ENCODE results near the gene SPON2. TPM values are rescaled to one million over a fixed set of nuclear protein-coding genes. Genes with fewer than 3 reads are reported as not detected.

Gene SPON2
- total RNA-seq, 1 experiment from 2014 or later = 2.3 TPM

DNA sequence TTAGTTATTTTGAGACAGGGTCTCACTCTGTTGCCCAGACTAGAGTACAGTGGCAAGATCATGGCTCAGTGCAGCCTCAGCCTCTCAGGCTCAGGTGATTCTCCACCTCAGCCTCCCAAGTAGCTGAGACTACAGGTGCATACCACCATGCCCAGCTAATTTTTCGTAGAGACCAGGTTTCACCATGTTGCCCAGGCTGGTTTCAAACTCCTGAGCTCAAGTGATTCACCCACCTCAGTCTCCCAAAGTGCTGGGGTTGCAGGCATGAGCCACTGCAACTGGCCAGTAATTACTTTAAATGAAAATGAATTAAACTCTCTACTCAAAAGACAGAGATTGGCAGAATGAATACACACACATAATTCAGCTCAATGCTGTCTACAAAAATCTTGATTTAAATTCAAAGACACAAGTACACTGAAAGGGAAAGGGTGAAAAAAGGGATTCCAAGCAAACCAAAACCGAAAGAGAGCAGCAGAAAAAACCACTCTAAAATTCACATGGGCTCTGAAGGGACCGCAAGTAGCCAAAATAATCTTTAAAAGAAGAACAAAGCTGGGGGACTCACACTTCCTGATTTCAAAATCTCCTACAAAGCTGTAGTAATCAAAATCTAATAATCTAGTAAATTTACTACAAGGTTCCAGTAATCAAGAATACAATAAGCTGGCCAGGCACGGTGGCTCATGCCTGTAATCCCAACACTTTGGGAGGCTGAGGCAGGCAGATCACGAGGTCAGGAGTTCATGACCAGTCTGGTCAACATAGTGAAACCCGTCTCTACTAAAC is 11.8 kb upstream of the SPON2 start:
- H4K5ac ChIP-seq (ENCODE audit: insufficient read length, low read depth, low read length) = no peak overlapping the region
- no peak overlapping the region for H2BK20ac ChIP-seq (ENCODE audit: low read depth, low read length, poor library complexity, severe bottlenecking)
- Mint-ChIP-seq H3K4me1 (no peaks in the 10 kb centered on the region), H3K9me3 (peaks cover 26 to 29% of the 10 kb centered on the region in 2 experiments), H3K4me3 (no peak overlapping the region), H3K27ac (no peak overlapping the region), H3K36me3 (ENCODE audit: insufficient read depth in 1 of 3, low read depth in 3 of 3) (peaks cover 2 to 4% (median 3%) of the 10 kb centered on the region in 3 experiments; a peak in 3 of 7 replicates), H3K27me3 (ENCODE audit: low read depth) (peaks cover 64% of the 10 kb centered on the region)
- H3K56ac ChIP-seq (ENCODE audit: insufficient read length, low read depth, low read length) = no peak overlapping the region
- H4K91ac ChIP-seq (ENCODE audit: insufficient read length, low read depth, low read length) = no peak overlapping the region
- no peak overlapping the region for H2BK12ac ChIP-seq (ENCODE audit: insufficient read length, low read depth, low read length)
- no peak overlapping the region for H3K27ac ChIP-seq (ENCODE audit: insufficient read length, low read depth, low read length)
- H4K20me1 ChIP-seq (ENCODE audit: control insufficient read depth, insufficient read depth, insufficient read length) = no peaks in the 10 kb centered on the region
- TF ChIP-seq, protein P1, sequence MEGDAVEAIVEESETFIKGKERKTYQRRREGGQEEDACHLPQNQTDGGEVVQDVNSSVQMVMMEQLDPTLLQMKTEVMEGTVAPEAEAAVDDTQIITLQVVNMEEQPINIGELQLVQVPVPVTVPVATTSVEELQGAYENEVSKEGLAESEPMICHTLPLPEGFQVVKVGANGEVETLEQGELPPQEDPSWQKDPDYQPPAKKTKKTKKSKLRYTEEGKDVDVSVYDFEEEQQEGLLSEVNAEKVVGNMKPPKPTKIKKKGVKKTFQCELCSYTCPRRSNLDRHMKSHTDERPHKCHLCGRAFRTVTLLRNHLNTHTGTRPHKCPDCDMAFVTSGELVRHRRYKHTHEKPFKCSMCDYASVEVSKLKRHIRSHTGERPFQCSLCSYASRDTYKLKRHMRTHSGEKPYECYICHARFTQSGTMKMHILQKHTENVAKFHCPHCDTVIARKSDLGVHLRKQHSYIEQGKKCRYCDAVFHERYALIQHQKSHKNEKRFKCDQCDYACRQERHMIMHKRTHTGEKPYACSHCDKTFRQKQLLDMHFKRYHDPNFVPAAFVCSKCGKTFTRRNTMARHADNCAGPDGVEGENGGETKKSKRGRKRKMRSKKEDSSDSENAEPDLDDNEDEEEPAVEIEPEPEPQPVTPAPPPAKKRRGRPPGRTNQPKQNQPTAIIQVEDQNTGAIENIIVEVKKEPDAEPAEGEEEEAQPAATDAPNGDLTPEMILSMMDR (conservative IDR thresholded peaks at IDR 0.05) = no peak
- H2AK5ac ChIP-seq (ENCODE audit: insufficient read length, low read length) = no peak overlapping the region
- H3T11ph ChIP-seq (ENCODE audit: low read length) = no peak overlapping the region
- no peak overlapping the region for H3K18ac ChIP-seq (ENCODE audit: insufficient read length, low read depth, low read length)
- no peak overlapping the region for H2AFZ ChIP-seq (ENCODE audit: low read length)
- no peaks in the 10 kb centered on the region for H3K79me2 ChIP-seq (ENCODE audit: insufficient read depth, low read length)
- no peaks in the 10 kb centered on the region for H3K4me1 ChIP-seq (ENCODE audit: insufficient read depth, low read length)
- no peaks in the 10 kb centered on the region for H3K79me1 ChIP-seq (ENCODE audit: insufficient read depth, low read depth, low read length, poor library complexity, severe bottlenecking)
- H3K4ac ChIP-seq (ENCODE audit: low read depth, low read length) = no peak overlapping the region
- no peak overlapping the region for H3K23ac ChIP-seq (ENCODE audit: insufficient read length, low read depth, low read length)
- H2BK15ac ChIP-seq (ENCODE audit: low read depth, low read length) = no peak overlapping the region
- H3K9ac ChIP-seq (ENCODE audit: extremely low read depth, insufficient read length, low read length) = no peak overlapping the region
- no peaks in the 10 kb centered on the region for H3K27me3 ChIP-seq (ENCODE audit: insufficient read depth, low read length)
- no peak overlapping the region for H4K8ac ChIP-seq (replicated peaks; ENCODE audit: insufficient read length, low read depth, low read length)
- no peak overlapping the region for H3K4me2 ChIP-seq (ENCODE audit: insufficient read depth, insufficient read length, low read length)
- no CpG with 5 or more reads among the region's 6 CpGs for WGBS (ENCODE audit: extremely low coverage, insufficient read length, low lambda C conversion rate)
- H2BK5ac ChIP-seq (ENCODE audit: insufficient read length, low read length) = no peak overlapping the region
- no peak overlapping the region for H2BK120ac ChIP-seq (ENCODE audit: low read depth, low read length, poor library complexity, severe bottlenecking)
- DNase-seq = no peak
- no peak overlapping the region for H3K14ac ChIP-seq (ENCODE audit: insufficient read depth, low read length)
- H3K23me2 ChIP-seq (ENCODE audit: insufficient read length, low read depth, low read length, poor library complexity, severe bottlenecking) = no peaks in the 10 kb centered on the region
- peaks cover 10% of the 10 kb centered on the region for H3K9me3 ChIP-seq (ENCODE audit: control insufficient read depth, low read depth, low read length)

Measured in H9 (cell line).